Measurements from ENCODE around the gene OMA1. TPM values are rescaled to one million over a fixed set of nuclear protein-coding genes. Genes with fewer than 3 reads are reported as not detected.
A peak's percentile ranks its signal among the peaks of the same experiment; 100 is the strongest.

The OMA1 gene
- polyA plus RNA-seq (2.6 and 11.0 TPM in 2 replicates), polyA minus RNA-seq (10.8 and 13.6 TPM in 2 replicates)

GRCh38 chr1:58546520-58547308, at the start of gene OMA1:
TSS of gene OMA1 (minus strand) at chr1:58546726. CDS start at chr1:58539294, 7,432 bp downstream.
- Histone ChIP-seq H4K20me1 (ENCODE audit: insufficient read depth) (no peaks in the 10 kb centered on the region), H3F3A (ENCODE audit: insufficient read depth, low read length, poor library complexity, severe bottlenecking) (no peaks in the 10 kb centered on the region), H3K27me3 (ENCODE audit: insufficient read depth, low read depth, low read length) (no peaks in the 10 kb centered on the region), H3K79me2 (replicated peaks; ENCODE audit: insufficient read depth, low read length) (no peaks in the 10 kb centered on the region), H3K9me3 (ENCODE audit: low read length) (no peaks in the 10 kb centered on the region), H2AFZ (ENCODE audit: low read depth, low read length) (peak within 1 kb of the TSS; percentile 62), H3K4me3 (ENCODE audit: low read length) (peak within 1 kb of the TSS; percentile 80), H3K9ac (ENCODE audit: low read length) (peak within 1 kb of the TSS; percentile 71), H3K36me3 (ENCODE audit: insufficient read depth, low read length) (no peaks in the 10 kb centered on the region), H3K4me2 (ENCODE audit: low read length) (peak within 1 kb of the TSS; percentile 97), H3K9me2 (ENCODE audit: insufficient read depth, low read length) (no peaks in the 10 kb centered on the region), H3K27ac (ENCODE audit: low read length) (peak within 1 kb of the TSS; percentile 90)
- TF ChIP-seq MXI1 (conservative IDR thresholded peaks at IDR 0.05; ENCODE audit: poor library complexity, severe bottlenecking), result peak; percentile 6
- TF ChIP-seq SMC3 (conservative IDR thresholded peaks at IDR 0.05; ENCODE audit: poor library complexity), result peak; percentile 98
- peak; percentile 80 for TF ChIP-seq POLR2AphosphoS5 (IDR thresholded peaks at IDR 0.05)
- peak; percentile 41 for TF ChIP-seq REST (IDR thresholded peaks at IDR 0.05; ENCODE audit: borderline replicate concordance)
- peak; percentile 13 for TF ChIP-seq EP300 (conservative IDR thresholded peaks at IDR 0.05; ENCODE audit: poor library complexity, severe bottlenecking)
- TF ChIP-seq TAF1 (IDR thresholded peaks at IDR 0.05; ENCODE audit: low read depth), result peak; percentile 67
- no peak for TF ChIP-seq EZH2 (IDR thresholded peaks at IDR 0.05; ENCODE audit: borderline replicate concordance, insufficient read depth, low read length, poor library complexity, severe bottlenecking)
- TF ChIP-seq RAD21 (conservative IDR thresholded peaks at IDR 0.05), result peak; percentile 99
- peak; percentile 99 for TF ChIP-seq CTCF (IDR thresholded peaks at IDR 0.05; ENCODE audit: poor library complexity, severe bottlenecking)

GRCh38 chr1:58594546-58594945, 48.0 kb upstream of the OMA1 start:
- H3K27ac ChIP-seq (ENCODE audit: low read length), result no peak overlapping the region
- no peaks in the 10 kb centered on the region for H3F3A ChIP-seq (ENCODE audit: insufficient read depth, low read length, poor library complexity, severe bottlenecking)
- no peaks in the 10 kb centered on the region for H3K79me2 ChIP-seq (replicated peaks; ENCODE audit: insufficient read depth, low read length)
- H3K27me3 ChIP-seq (ENCODE audit: insufficient read depth, low read depth, low read length), result no peaks in the 10 kb centered on the region
- H3K9ac ChIP-seq (ENCODE audit: low read length), result no peak overlapping the region
- H3K9me3 ChIP-seq (ENCODE audit: low read length), result no peaks in the 10 kb centered on the region
- H2AFZ ChIP-seq (ENCODE audit: low read depth, low read length), result no peak overlapping the region
- no peak overlapping the region for H3K4me2 ChIP-seq (ENCODE audit: low read length)
- H3K36me3 ChIP-seq (ENCODE audit: insufficient read depth, low read length), result no peaks in the 10 kb centered on the region
- no peak overlapping the region for H3K4me3 ChIP-seq (ENCODE audit: low read length)
- H4K20me1 ChIP-seq (ENCODE audit: insufficient read depth), result no peaks in the 10 kb centered on the region
- no peak for TF ChIP-seq REST (IDR thresholded peaks at IDR 0.05; ENCODE audit: borderline replicate concordance)
- H3K9me2 ChIP-seq (ENCODE audit: insufficient read depth, low read length), result no peaks in the 10 kb centered on the region

All from neural cell (in vitro differentiated cells).